K562 (cell line): ENCODE data around the gene NDUFAF4. TPM values are rescaled to one million over a fixed set of nuclear protein-coding genes. Genes with fewer than 3 reads are reported as not detected.

Experiments
- ATAC-seq: fragments of 200-7000 bp; cut with Tn5 transposase; 3 replicates; pipeline ENCODE4 v1.9.1; 2020; ENCODE audit warnings: moderate library complexity
- BruUV-seq: library from RNA; stranded (reverse); fragments of 400-500 nt; replicated peaks from 2 replicates; lab custom pipeline; 2021; lab: Mats Ljungman, UMichigan
- CTCF ChIA-PET: fragments of 300-600 bp; formaldehyde crosslinking; extraction: SDS; loops from one replicate; lab custom pipeline; 2021; ENCODE audit warnings: low intra/inter-chr PET ratio; lab: Yijun Ruan, JAX
- POLR2A ChIA-PET: fragments of 300-600, 350-650 bp; sonication (Branson Sonifier 250); formaldehyde crosslinking; extraction: SDS; loops from one replicate; lab custom pipeline; 2021; ENCODE audit warnings: antibody characterized with exemption, inconsistent platforms; lab: Yijun Ruan, JAX
- DNase-seq, 4 experiments: peaks; one replicate each; pipeline versions ENCODE4 v3.0.0 to v3.0.0-alpha.2; 2011 to 2018; ENCODE audit warnings: low spot score in 3 of 4, mixed read lengths in 3 of 4; ENCODE audit errors: extremely low read depth in 1 of 4
- FAIRE-seq: peaks from 2 replicates; lab custom pipeline; 2011; peaks lifted over from hg19 to GRCh38; lab: Jason Lieb, UNC
- H2AFZ ChIP-seq: 2 replicates; pipeline ENCODE4 v1.6.0; 2011; ENCODE audit warnings: low read depth, low read length, control low read depth, inconsistent platforms
- H3K27ac ChIP-seq: fragments of 200-600 bp; 3 replicates; pipeline ENCODE4 v1.8.0; 2011; ENCODE audit warnings: low read depth, mild to moderate bottlenecking, control low read depth, inconsistent platforms, low read length, moderate library complexity, mixed read lengths; ENCODE audit errors: extremely low read depth
- H3K27me3 ChIP-seq, 2 experiments: fragments of 300-600 bp in 1 of 2; 2 replicates in 1 of 2; 3 replicates in 1 of 2; pipeline versions ENCODE4 v1.6.0 to v1.8.0; 2011; ENCODE audit warnings: inconsistent platforms in 2 of 2, low read length in 2 of 2, mild to moderate bottlenecking in 1 of 2, mixed read lengths in 1 of 2, moderate library complexity in 1 of 2; ENCODE audit not compliant: control insufficient read depth in 2 of 2, insufficient read depth in 2 of 2
- H3K36me3 ChIP-seq: fragments of 300-600 bp; 3 replicates; pipeline ENCODE4 v1.8.0; 2011; ENCODE audit warnings: mild to moderate bottlenecking, low read length, inconsistent platforms; ENCODE audit not compliant: control insufficient read depth, insufficient read depth
- H3K4me1 ChIP-seq, 2 experiments: fragments of 200-600 bp in 1 of 2; replicated peaks in 1 of 2; 2 replicates in 1 of 2; 3 replicates in 1 of 2; pipeline versions ENCODE4 v1.5.1 to v1.8.0; 2011; ENCODE audit warnings: inconsistent platforms in 2 of 2, low read length in 2 of 2, mild to moderate bottlenecking in 1 of 2, mixed read lengths in 1 of 2, moderate library complexity in 1 of 2; ENCODE audit not compliant: control insufficient read depth in 2 of 2, insufficient read depth in 2 of 2
- H3K4me2 ChIP-seq: 2 replicates; pipeline ENCODE4 v1.6.1; 2011; ENCODE audit warnings: low read length, control low read depth, inconsistent platforms, mixed read lengths; ENCODE audit not compliant: insufficient read depth
- H3K4me3 ChIP-seq: fragments of 200-600 bp; sonication (generic), shearing (Covaris generic); 2 replicates; pipeline ENCODE4 v1.5.1; 2016; ENCODE audit warnings: control low read depth, inconsistent platforms
- H3K79me2 ChIP-seq: fragments of 200-600 bp; 3 replicates; pipeline ENCODE4 v1.8.0; 2011; ENCODE audit warnings: low read length, inconsistent platforms; ENCODE audit not compliant: control insufficient read depth, insufficient read depth
- H3K9ac ChIP-seq, 2 experiments: 2 replicates each; pipeline versions ENCODE4 v1.6.0 to v1.6.1; 2011; ENCODE audit warnings: low read depth in 2 of 2, low read length in 2 of 2, control low read depth in 1 of 2, inconsistent platforms in 1 of 2, mild to moderate bottlenecking in 1 of 2, mixed read lengths in 1 of 2; ENCODE audit not compliant: insufficient read depth in 1 of 2
- H3K9me1 ChIP-seq: one replicate; pipeline ENCODE4 v1.6.0; 2011; ENCODE audit warnings: inconsistent platforms, mild to moderate bottlenecking, low read length, moderate library complexity; ENCODE audit not compliant: control insufficient read depth, insufficient read depth
- H3K9me3 ChIP-seq: replicated peaks from 2 replicates; pipeline ENCODE4 v1.5.1; 2011; ENCODE audit warnings: low read depth, low read length, inconsistent platforms; ENCODE audit not compliant: control insufficient read depth, insufficient read depth
- H4K20me1 ChIP-seq: replicated peaks from 2 replicates; pipeline ENCODE4 v1.6.1; 2011; ENCODE audit warnings: low read length, inconsistent platforms, mixed read lengths; ENCODE audit not compliant: control insufficient read depth, insufficient read depth
- MTF1 ChIP-seq: fragments of 250-450 bp; sonication (Bioruptor Pico); IDR thresholded peaks from 2 replicates; pipeline ENCODE4 v1.9.0; 2021; ENCODE audit warnings: moderate library complexity, mild to moderate bottlenecking, inconsistent platforms, borderline replicate concordance
- NFYB ChIP-seq: IDR thresholded peaks from 2 replicates; pipeline ENCODE4 v1.6.1; 2011; ENCODE audit warnings: mild to moderate bottlenecking, moderate library complexity; ENCODE audit not compliant: insufficient read length; ENCODE audit errors: extremely low read depth
- PHF21A ChIP-seq: fragments of 450-650 bp; IDR thresholded peaks from 2 replicates; pipeline ENCODE4 v1.6.1; 2017; ENCODE audit warnings: low read depth, borderline replicate concordance
- PHF8 ChIP-seq: fragments of 200-600 bp; sonication (generic); IDR thresholded peaks from 2 replicates; pipeline ENCODE4 v1.6.1; 2012; ENCODE audit warnings: mixed run types, mild to moderate bottlenecking, inconsistent platforms, low read length, moderate library complexity, borderline replicate concordance
- POLR2H ChIP-seq: IDR thresholded peaks from 2 replicates; pipeline ENCODE4 v1.6.1; 2016; ENCODE audit warnings: missing genetic modification characterization, low read depth, mild to moderate bottlenecking, control low read depth, missing compliant biosample characterization, moderate library complexity
- TEAD1 ChIP-seq, 2 experiments: fragments of 450-650 bp in 1 of 2; sonication (generic) in 1 of 2; formaldehyde crosslinking; IDR thresholded peaks; 2 replicates each; pipeline versions ENCODE4 v1.4.0 to v1.8.0; 2020 to 2022; ENCODE audit warnings: mild to moderate bottlenecking in 2 of 2, missing genetic modification reagents in 1 of 2
- ZBED1 ChIP-seq: IDR thresholded peaks from 2 replicates; pipeline ENCODE4 v1.6.1; 2014
- ZFX ChIP-seq: sonication (generic); formaldehyde crosslinking; IDR thresholded peaks from 2 replicates; pipeline ENCODE4 v1.8.0; 2022; ENCODE audit warnings: mild to moderate bottlenecking, missing genetic modification reagents, moderate library complexity
- ZNF174 ChIP-seq: fragments of 250-450 bp; sonication (Bioruptor Pico); IDR thresholded peaks from 2 replicates; pipeline ENCODE4 v1.4.0; 2020; ENCODE audit warnings: mild to moderate bottlenecking
- ZNF23 ChIP-seq: fragments of 250-450 bp; sonication (Bioruptor Pico); IDR thresholded peaks from 2 replicates; pipeline ENCODE4 v1.4.0; 2020; ENCODE audit warnings: mild to moderate bottlenecking
- ZNF507 ChIP-seq: conservative IDR thresholded peaks from 2 replicates; pipeline ENCODE4 v1.6.1; 2017; ENCODE audit warnings: missing genetic modification characterization, missing compliant biosample characterization
- ZNF583 ChIP-seq: fragments of 250-450 bp; sonication (Bioruptor Pico); IDR thresholded peaks from 2 replicates; pipeline ENCODE4 v1.4.0; 2020
- WGBS: fragments of 100-300 bp; shearing (Covaris generic); methylation state at CpG from one replicate; pipeline ENCODE4 v1.1.6; 2016; ENCODE audit warnings: low coverage, mixed read lengths; ENCODE audit not compliant: insufficient coverage; ENCODE audit errors: missing lambda C conversion rate; 5-methylcytosine and 5-hydroxymethylcytosine counted together
- in situ Hi-C: fragments of 300-500 bp; cut with MboI; formaldehyde crosslinking; loops from 4 replicates; pipeline ENCODE4 v1.15.0; 2018; ENCODE audit warnings: inconsistent platforms, mixed read lengths
- intact Hi-C: fragments of 100-400 bp; cut with micrococcal nuclease; formaldehyde crosslinking; loops from 2 replicates; pipeline ENCODE4 v1.14.2; 2022
- polyA plus RNA-seq, 8 experiments: library from polyadenylated mRNA; depleted of rRNA in 4 of 8; stranded (reverse) in 5 of 8; unstranded in 3 of 8; fragments of >200 nt; fragmentation: Nextera tagmentation in 2 of 8; fragmentation: Illumina TruSeq in 1 of 8; extraction: Ambion mirVana in 2 of 8; extraction: Trizol in 1 of 8; gene quantifications; 2 replicates each; pipeline versions ENCODE4 v1.2.1 to v1.2.3, GENCODE V29; 2011 to 2014; ENCODE audit warnings: inconsistent platforms in 1 of 8, missing spikeins in 1 of 8
- total RNA-seq, 7 experiments: library from RNA; depleted of rRNA in 6 of 7; stranded (reverse); fragments of >200 nt in 6 of 7; fragmentation: Illumina TruSeq in 2 of 7; extraction: Trizol in 2 of 7; gene quantifications; 2 replicates each; pipeline versions ENCODE4 v1.2.1 to v1.2.3, GENCODE V29; 2011 to 2021; ENCODE audit warnings: low replicate concordance in 1 of 7
- TF ChIP-seq, protein P1 (sequence below): fragments of 450-650 bp; IDR thresholded peaks from 2 replicates; pipeline ENCODE4 v1.6.1; 2017; ENCODE audit warnings: antibody characterized with exemption, mild to moderate bottlenecking

The NDUFAF4 gene
- total and polyA plus RNA-seq, 9 of the 15 experiments (the other 6 are each of a cell fraction or from before 2014, with no cell fraction given) = 45.0 to 418 (median 136) TPM

DNA sequence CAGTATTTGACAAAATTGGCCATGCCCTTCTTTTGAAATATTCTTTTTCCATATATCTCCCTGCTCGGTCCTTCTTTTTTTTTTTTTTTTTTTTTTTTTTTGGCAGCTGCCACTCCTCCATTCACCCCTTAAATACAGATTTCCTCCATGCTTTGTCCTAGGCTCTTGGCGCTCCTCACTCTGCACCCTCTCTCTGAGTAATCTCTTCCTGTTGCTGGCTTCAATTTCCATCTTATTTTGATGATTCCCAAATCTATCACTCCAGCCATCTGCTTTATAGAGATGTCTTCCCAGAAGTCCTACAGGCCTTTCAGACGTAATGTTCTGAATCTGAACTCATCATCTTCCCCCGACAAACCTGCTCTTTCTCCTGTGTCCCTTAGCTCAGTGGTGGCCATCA is 14.1 kb upstream of the NDUFAF4 start:
- in situ Hi-C loops = no loop called here
- Histone ChIP-seq H3K9ac (no peak overlapping the region), H2AFZ (no peak overlapping the region), H3K36me3 (no peaks in the 10 kb centered on the region), H3K79me2 (no peaks in the 10 kb centered on the region), H3K9me3 (no peaks in the 10 kb centered on the region), H3K4me3 (no peak overlapping the region), H3K9me1 (no peaks in the 10 kb centered on the region), H3K4me2 (no peak overlapping the region; the same call in 1 of the 2 replicates), H3K27me3 (peaks cover 0 to 3% of the 10 kb centered on the region in 2 experiments; a peak in 2 of 5 replicates), H4K20me1 (no peaks in the 10 kb centered on the region), H3K27ac (no peak overlapping the region), H3K4me1 (no peaks in the 10 kb centered on the region)
- intact Hi-C loops = no loop called here
- ChIA-PET POLR2A (no interaction called here), CTCF (no interaction called here)
- no peak for DNase-seq
- no peak for ATAC-seq
- no peak for FAIRE-seq
- WGBS = 6% methylated on average over 3 of the region's 4 CpGs
- no TSS peak for BruUV-seq
- TF ChIP-seq ZNF23 (CRISPR knock-in tag) (no peak), TEAD1 (CRISPR knock-in tag; IDR thresholded peaks at IDR 0.05) (no peak), MTF1 (CRISPR knock-in tag) (no peak), ZNF507 (tag) (no peak), NFYB (no peak), ZBED1 (no peak), ZFX (no peak), PHF8 (no peak), POLR2H (tag) (no peak), PHF21A (no peak), ZNF583 (no peak), ZNF174 (CRISPR knock-in tag) (no peak)
- TF ChIP-seq, protein P1, sequence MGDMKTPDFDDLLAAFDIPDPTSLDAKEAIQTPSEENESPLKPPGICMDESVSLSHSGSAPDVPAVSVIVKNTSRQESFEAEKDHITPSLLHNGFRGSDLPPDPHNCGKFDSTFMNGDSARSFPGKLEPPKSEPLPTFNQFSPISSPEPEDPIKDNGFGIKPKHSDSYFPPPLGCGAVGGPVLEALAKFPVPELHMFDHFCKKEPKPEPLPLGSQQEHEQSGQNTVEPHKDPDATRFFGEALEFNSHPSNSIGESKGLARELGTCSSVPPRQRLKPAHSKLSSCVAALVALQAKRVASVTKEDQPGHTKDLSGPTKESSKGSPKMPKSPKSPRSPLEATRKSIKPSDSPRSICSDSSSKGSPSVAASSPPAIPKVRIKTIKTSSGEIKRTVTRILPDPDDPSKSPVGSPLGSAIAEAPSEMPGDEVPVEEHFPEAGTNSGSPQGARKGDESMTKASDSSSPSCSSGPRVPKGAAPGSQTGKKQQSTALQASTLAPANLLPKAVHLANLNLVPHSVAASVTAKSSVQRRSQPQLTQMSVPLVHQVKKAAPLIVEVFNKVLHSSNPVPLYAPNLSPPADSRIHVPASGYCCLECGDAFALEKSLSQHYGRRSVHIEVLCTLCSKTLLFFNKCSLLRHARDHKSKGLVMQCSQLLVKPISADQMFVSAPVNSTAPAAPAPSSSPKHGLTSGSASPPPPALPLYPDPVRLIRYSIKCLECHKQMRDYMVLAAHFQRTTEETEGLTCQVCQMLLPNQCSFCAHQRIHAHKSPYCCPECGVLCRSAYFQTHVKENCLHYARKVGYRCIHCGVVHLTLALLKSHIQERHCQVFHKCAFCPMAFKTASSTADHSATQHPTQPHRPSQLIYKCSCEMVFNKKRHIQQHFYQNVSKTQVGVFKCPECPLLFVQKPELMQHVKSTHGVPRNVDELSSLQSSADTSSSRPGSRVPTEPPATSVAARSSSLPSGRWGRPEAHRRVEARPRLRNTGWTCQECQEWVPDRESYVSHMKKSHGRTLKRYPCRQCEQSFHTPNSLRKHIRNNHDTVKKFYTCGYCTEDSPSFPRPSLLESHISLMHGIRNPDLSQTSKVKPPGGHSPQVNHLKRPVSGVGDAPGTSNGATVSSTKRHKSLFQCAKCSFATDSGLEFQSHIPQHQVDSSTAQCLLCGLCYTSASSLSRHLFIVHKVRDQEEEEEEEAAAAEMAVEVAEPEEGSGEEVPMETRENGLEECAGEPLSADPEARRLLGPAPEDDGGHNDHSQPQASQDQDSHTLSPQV = no peak
